BLaER1 (cell line): ENCODE measurements around the gene SDF4.

Experiments
- H3K27ac ChIP-seq: shearing (Covaris generic); formaldehyde crosslinking; 2 replicates; pipeline ENCODE4 v1.8.1; 2022
- H3K27me3 ChIP-seq: shearing (Covaris generic); formaldehyde crosslinking; 2 replicates; pipeline ENCODE4 v1.8.1; 2022
- H3K36me3 ChIP-seq: shearing (Covaris generic); formaldehyde crosslinking; 2 replicates; pipeline ENCODE4 v1.8.1; 2022
- H3K4me1 ChIP-seq: shearing (Covaris generic); formaldehyde crosslinking; 2 replicates; pipeline ENCODE4 v1.8.1; 2022
- H3K4me2 ChIP-seq: shearing (Covaris generic); formaldehyde crosslinking; 2 replicates; pipeline ENCODE4 v1.8.1; 2022
- H3K4me3 ChIP-seq: shearing (Covaris generic); formaldehyde crosslinking; 2 replicates; pipeline ENCODE4 v1.8.1; 2022
- H3K9ac ChIP-seq: shearing (Covaris generic); formaldehyde crosslinking; 2 replicates; pipeline ENCODE4 v1.8.1; 2022
- H3K9me3 ChIP-seq: shearing (Covaris generic); formaldehyde crosslinking; 2 replicates; pipeline ENCODE4 v1.8.1; 2022
- H4K20me1 ChIP-seq: shearing (Covaris generic); formaldehyde crosslinking; 2 replicates; pipeline ENCODE4 v1.8.1; 2022
- Cebpa-rat ChIP-seq: shearing (Covaris generic); IDR thresholded peaks from 2 replicates; pipeline ENCODE4 v1.8.1; 2022

The SDF4 gene

DNA sequence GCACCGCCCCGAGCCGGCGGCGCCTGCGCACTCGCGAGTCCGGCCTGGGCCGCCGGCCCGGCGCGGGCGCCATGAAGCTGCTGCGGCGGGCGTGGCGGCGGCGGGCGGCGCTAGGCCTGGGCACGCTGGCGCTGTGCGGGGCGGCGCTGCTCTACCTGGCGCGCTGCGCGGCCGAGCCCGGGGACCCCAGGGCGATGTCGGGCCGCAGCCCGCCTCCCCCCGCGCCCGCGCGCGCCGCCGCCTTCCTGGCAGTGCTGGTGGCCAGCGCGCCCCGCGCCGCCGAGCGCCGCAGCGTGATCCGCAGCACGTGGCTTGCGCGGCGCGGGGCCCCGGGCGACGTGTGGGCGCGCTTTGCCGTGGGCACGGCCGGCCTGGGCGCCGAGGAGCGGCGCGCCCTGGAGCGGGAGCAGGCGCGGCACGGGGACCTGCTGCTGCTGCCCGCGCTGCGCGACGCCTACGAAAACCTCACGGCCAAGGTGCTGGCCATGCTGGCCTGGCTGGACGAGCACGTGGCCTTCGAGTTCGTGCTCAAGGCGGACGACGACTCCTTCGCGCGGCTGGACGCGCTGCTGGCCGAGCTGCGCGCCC is 501 bp upstream of the SDF4 start, which contains the start of gene B3GALT6:
Gene B3GALT6, plus strand, starts transcription at position 30 of the 588 bp plus-strand sequence. Its CDS starts 42 bp downstream, at position 72.
- Histone ChIP-seq H3K4me1 (peaks cover 71% of the 10 kb centered on the region), H3K4me2 (peak within 1 kb of the TSS; percentile 99), H3K27ac (peak within 1 kb of the TSS; percentile 94)

DNA sequence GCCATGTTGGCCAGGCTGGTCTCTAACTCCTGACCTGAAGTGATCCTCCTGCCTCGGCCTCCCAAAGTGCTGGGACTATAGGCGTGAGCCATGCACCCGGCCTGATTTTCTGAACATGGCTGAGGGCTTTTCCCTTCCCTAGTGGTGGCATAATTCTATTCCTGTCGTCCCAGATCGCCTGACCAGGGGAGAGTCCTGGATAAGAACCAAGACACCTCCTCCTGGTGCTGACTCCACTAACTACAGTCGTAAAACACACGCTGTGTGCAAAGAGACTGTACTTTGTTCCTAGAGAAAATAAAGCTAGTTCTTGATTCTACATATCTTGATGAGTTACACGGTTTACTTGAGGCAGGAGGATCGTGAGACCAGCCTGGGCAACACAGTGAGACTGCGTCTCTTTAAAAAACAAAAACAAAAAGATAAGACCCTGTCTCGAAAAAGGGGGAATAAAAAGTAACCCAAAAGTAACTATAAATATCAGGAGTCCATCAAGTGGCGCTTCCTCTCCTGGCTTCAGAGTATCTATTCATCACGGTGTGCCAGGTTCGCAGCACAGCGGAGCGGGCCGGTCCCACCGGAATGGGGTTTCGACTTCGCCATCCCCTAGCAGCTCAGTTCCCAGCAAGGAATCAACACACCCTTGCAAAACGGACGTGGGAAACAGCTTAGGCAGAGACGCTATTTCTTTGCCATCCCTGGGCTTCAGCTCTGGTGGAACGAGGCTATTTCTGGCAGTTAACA is 973 bp downstream of the SDF4 start:
- Histone ChIP-seq H3K9me3 (no peaks in the 10 kb centered on the region), H3K4me1 (peaks cover 57% of the 10 kb centered on the region), H3K9ac (peak overlapping the region; percentile 97), H3K4me2 (peak overlapping the region; percentile 91), H4K20me1 (peaks cover 86% of the 10 kb centered on the region), H3K27me3 (no peaks in the 10 kb centered on the region), H3K4me3 (peak overlapping the region; percentile 86), H3K27ac (peak overlapping the region; percentile 94), H3K36me3 (peaks cover 65% of the 10 kb centered on the region)
- no peak for TF ChIP-seq Cebpa-rat

More for the DNA sequence above, 501 bp upstream of the SDF4 start, which contains the start of gene B3GALT6:
- H3K4me3 ChIP-seq: peak within 1 kb of the TSS; percentile 86
- peak within 1 kb of the TSS; percentile 97 for H3K9ac ChIP-seq
- H3K27me3 ChIP-seq: 0 out of 2 replicates have a peak, but pooled peaks cover 2% of the 10 kb centered on the region
- no peaks in the 10 kb centered on the region for H3K9me3 ChIP-seq
- peaks cover 54% of the 10 kb centered on the region for H3K36me3 ChIP-seq
- peaks cover 86% of the 10 kb centered on the region for H4K20me1 ChIP-seq
- no peak for TF ChIP-seq Cebpa-rat

DNA sequence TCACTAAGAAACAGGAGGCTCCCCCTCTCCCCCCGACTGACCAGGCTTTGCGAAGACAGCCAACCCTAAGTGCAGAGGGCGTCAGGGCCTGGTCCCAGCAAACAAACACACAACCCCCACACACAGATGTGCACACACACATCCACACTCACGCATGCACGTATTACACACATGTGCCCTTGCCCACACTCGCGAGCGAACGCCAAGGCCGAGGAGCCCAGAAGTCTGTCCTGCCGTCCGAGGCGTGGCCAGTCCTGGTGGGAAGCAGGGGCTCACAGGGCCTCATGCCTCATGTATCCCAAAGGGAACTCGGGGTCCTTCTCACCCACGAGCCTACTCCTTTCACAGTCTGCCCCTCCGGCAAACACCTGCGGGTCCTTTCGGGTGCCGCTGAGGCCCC is 2.0 kb downstream of the SDF4 start:
- peak overlapping the region; percentile 86; the same call in 1 of the 2 replicates for H3K4me3 ChIP-seq
- TF ChIP-seq Cebpa-rat: no peak
- H3K4me2 ChIP-seq: peak overlapping the region; percentile 91
- no peaks in the 10 kb centered on the region for H3K27me3 ChIP-seq
- peaks cover 46% of the 10 kb centered on the region for H3K4me1 ChIP-seq
- no peaks in the 10 kb centered on the region for H3K9me3 ChIP-seq
- peaks cover 86% of the 10 kb centered on the region for H4K20me1 ChIP-seq
- H3K27ac ChIP-seq: no peak overlapping the region
- peaks cover 65% of the 10 kb centered on the region for H3K36me3 ChIP-seq
- H3K9ac ChIP-seq: peak overlapping the region; percentile 97; the same call in 1 of the 2 replicates

DNA sequence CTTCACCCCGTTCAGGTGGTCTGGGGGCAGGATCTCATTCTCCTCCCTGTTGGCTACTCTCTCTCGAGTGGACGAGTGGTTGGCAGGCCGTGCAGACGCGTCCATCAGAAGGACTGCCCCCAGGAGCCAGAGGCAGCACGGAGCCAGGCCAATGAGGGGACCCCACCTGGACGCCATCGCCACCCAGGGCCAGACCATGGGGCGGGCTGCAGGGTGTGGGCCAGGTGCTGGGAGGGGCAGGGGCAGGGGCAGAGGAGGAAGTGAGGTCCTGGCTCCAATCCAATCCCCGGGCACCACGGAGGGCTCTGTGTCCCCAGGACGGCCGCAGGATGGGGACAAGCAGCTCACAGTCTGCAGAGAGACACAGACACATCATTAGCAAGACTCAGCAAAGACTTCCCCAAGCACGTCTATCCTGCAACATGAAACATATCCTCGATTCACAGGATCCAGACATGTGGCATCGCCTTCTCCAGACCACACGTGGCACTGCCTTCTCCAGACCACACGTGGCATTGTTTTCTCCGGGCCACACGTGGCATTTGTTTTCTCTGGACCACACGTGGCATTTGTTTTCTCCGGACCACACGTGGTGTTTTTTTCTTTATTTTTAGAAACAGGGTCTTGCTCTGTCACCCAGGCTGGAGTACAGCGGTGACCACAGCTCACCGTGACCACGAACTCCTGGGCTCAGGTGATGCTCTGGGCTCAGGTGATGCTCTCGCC is 3.0 kb downstream of the SDF4 start:
- H3K4me2 ChIP-seq: no peak overlapping the region
- peaks cover 65% of the 10 kb centered on the region for H3K36me3 ChIP-seq
- H3K9ac ChIP-seq: no peak overlapping the region
- peaks cover 36% of the 10 kb centered on the region for H3K4me1 ChIP-seq
- TF ChIP-seq Cebpa-rat: no peak
- no peaks in the 10 kb centered on the region for H3K27me3 ChIP-seq
- no peaks in the 10 kb centered on the region for H3K9me3 ChIP-seq
- H3K4me3 ChIP-seq: no peak overlapping the region
- H4K20me1 ChIP-seq: peaks cover 86% of the 10 kb centered on the region
- H3K27ac ChIP-seq: no peak overlapping the region

DNA sequence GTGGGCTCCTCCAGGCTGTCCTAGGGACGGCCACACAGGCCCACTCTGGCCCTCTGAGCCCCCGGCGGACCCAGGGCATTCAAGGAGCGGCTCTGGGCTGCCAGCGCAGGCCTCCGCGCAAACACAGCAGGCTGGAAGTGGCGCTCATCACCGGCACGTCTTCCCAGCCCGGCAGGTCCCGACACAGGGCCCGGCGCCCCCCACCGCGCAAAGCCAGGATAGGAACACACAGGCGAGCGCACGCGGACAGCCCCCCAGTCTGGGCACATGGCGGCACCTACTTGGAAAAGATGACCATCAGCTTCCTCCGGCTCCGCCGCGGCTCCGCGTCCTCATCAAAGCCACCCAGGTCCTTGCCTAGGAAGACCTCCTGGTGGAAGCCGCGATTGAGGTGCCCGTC is 3.6 kb downstream of the SDF4 start:
- Histone ChIP-seq H3K4me1 (peaks cover 30% of the 10 kb centered on the region), H3K9ac (no peak overlapping the region), H3K4me2 (no peak overlapping the region), H3K9me3 (no peaks in the 10 kb centered on the region), H4K20me1 (peaks cover 84% of the 10 kb centered on the region), H3K27me3 (no peaks in the 10 kb centered on the region), H3K36me3 (peaks cover 68% of the 10 kb centered on the region), H3K27ac (no peak overlapping the region), H3K4me3 (no peak overlapping the region)
- TF ChIP-seq Cebpa-rat: no peak

DNA sequence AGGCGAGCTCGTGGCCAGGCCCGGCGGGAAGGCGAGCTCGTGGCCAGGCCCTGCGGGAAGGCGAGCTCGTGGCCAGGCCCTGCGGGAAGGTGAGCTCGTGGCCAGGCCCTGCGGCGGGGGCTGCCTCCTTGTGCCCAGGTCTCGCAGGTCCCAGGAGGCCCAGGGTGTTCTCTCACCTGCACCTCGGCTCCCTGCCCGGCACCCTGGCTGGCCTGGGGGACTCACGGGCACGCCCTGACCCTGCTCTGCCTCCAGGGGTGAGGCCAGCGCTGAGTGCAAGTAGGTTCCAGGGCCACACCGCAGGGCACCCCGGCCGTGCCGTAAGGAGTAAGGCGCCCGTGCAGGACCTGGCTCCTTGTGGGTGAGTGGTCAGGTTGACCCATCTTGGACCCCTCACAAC is 4.4 kb downstream of the SDF4 start:
- no peak overlapping the region for H3K9ac ChIP-seq
- H3K4me2 ChIP-seq: no peak overlapping the region
- peaks cover 76% of the 10 kb centered on the region for H3K36me3 ChIP-seq
- H3K4me3 ChIP-seq: no peak overlapping the region
- H3K27ac ChIP-seq: no peak overlapping the region
- TF ChIP-seq Cebpa-rat: no peak
- H3K9me3 ChIP-seq: no peaks in the 10 kb centered on the region
- H3K4me1 ChIP-seq: peaks cover 22% of the 10 kb centered on the region
- peaks cover 86% of the 10 kb centered on the region for H4K20me1 ChIP-seq
- no peaks in the 10 kb centered on the region for H3K27me3 ChIP-seq

DNA sequence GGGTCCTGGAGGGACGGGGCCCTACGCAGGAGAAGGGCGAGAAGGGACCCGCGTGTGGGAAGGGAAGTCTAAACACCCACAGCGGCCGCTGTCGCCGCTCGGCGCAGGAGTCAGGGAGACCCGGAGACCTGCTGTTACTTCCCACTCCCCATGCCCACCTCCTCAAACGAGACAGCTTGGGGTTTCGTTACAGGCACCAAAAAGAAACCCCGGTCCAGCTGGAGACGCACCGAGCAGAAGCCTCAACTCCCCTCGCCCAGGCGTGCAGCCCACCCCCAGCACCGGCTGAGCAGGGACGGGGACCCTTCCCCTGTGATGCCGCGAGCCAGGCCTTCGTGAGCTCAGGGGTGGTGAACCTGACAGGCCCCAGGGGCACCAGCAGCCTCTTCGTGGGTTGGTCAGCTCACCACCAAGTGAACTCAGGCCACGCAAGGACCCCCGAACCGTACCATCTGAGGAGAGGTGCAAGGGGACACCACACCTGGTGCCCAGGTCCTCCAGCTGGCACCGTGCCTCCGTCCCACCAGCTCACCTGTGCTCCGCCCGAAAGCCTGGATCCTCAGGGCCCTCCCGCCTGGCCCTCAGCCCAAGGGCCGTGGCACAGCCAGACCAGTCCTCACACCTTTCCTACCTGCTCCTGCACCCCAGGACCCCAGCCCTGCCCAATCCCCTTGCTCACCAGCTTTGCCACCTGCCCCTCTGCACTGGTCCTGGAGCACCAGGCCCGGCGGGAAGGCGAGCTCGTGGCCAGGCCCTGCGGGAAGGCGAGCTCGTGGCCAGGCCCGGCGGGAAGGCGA is 5.0 kb downstream of the SDF4 start:
- H3K4me1 ChIP-seq: peaks cover 20% of the 10 kb centered on the region
- H3K36me3 ChIP-seq: peaks cover 82% of the 10 kb centered on the region
- H3K4me2 ChIP-seq: no peak overlapping the region
- H3K9ac ChIP-seq: no peak overlapping the region
- no peaks in the 10 kb centered on the region for H3K9me3 ChIP-seq
- H4K20me1 ChIP-seq: peaks cover 90% of the 10 kb centered on the region
- H3K4me3 ChIP-seq: no peak overlapping the region
- no peaks in the 10 kb centered on the region for H3K27me3 ChIP-seq
- H3K27ac ChIP-seq: no peak overlapping the region
- no peak for TF ChIP-seq Cebpa-rat

DNA sequence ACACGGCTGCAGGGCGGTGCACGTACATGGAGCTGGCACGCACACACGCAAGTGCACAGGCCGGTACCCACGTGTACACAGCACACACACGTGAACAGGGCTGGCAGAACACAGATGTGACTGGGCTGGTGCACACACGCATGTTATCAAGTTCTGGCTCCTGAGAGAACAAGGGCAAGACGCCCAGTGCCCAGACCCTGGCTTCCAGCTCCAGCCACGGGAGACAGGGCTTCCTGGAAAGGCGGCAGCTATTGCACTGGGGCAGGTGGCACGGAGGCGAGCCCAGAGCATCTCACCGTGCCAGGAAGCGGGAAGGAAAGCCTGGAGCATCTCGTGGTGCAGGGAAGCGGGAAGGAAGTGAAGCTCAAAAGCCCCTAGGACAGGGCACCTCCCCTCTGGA is 5.9 kb downstream of the SDF4 start:
- Histone ChIP-seq H3K36me3 (peaks cover 91% of the 10 kb centered on the region), H4K20me1 (peaks cover 96% of the 10 kb centered on the region), H3K9ac (no peak overlapping the region), H3K4me1 (peaks cover 18% of the 10 kb centered on the region), H3K27me3 (no peaks in the 10 kb centered on the region), H3K4me2 (no peak overlapping the region), H3K9me3 (no peaks in the 10 kb centered on the region), H3K4me3 (no peak overlapping the region), H3K27ac (no peak overlapping the region)
- TF ChIP-seq Cebpa-rat: no peak

DNA sequence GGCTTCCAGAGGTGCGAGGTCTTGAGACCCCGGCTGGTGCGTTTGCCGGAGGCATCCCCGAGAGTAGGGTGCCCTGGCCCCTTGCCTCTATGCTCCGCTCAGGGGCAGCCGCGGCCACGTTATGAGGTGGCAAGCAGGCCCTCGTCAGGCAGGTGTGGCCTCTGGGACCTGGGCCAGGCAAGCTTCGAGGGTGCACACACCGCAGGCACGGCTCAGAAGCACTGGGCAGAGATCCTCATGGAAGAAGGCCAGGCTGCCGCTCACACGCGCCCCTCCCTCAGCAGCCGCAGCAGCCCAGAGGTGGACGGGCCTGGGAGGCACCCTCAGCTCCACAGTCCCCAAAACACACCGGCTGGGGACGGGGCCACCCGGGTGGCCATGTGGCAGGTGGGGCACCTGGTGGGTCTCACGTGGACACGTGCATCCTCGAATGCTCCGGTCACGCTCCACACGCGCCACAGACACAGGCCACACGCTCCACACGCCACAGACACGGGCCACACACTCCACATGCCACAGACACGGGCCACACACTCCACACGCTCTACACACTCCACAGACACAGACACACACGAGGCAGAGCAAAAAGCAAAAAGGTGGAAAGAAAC is 6.5 kb downstream of the SDF4 start:
- no peaks in the 10 kb centered on the region for H3K27me3 ChIP-seq
- H3K27ac ChIP-seq: no peak overlapping the region
- H4K20me1 ChIP-seq: peaks cover 96% of the 10 kb centered on the region
- H3K4me2 ChIP-seq: no peak overlapping the region
- H3K9me3 ChIP-seq: no peaks in the 10 kb centered on the region
- peaks cover 97% of the 10 kb centered on the region for H3K36me3 ChIP-seq
- TF ChIP-seq Cebpa-rat: no peak
- peaks cover 12% of the 10 kb centered on the region for H3K4me1 ChIP-seq
- H3K4me3 ChIP-seq: no peak overlapping the region
- H3K9ac ChIP-seq: no peak overlapping the region
